GM10248 (cell line): Measurements from ENCODE around the gene SRSF2.

Experiments
- CTCF ChIA-PET: fragments of 300-600 bp; sonication (Branson Sonifier 250); formaldehyde crosslinking; extraction: SDS; loops from one replicate; lab custom pipeline; 2021; ENCODE audit warnings: antibody characterized with exemption; lab: Yijun Ruan, JAX
- POLR2A ChIA-PET: fragments of 350-650 bp; sonication (Branson Sonifier 250); formaldehyde crosslinking; extraction: SDS; loops from one replicate; lab custom pipeline; 2020; ENCODE audit warnings: antibody characterized with exemption; lab: Yijun Ruan, JAX
- DNase-seq: peaks from one replicate; pipeline ENCODE4 v3.0.0; 2012; ENCODE audit errors: extremely low spot score
- TF ChIP-seq, protein P1 (sequence below): IDR thresholded peaks from 2 replicates; pipeline ENCODE4 v1.5.1; 2012; ENCODE audit warnings: mild to moderate bottlenecking, low read depth; ENCODE audit errors: extremely low read depth, missing control alignments, control extremely low read depth

Gene SRSF2

GRCh38 chr17:76772842-76773525 is 35.9 kb upstream of the SRSF2 start:
- TF ChIP-seq, protein P1, sequence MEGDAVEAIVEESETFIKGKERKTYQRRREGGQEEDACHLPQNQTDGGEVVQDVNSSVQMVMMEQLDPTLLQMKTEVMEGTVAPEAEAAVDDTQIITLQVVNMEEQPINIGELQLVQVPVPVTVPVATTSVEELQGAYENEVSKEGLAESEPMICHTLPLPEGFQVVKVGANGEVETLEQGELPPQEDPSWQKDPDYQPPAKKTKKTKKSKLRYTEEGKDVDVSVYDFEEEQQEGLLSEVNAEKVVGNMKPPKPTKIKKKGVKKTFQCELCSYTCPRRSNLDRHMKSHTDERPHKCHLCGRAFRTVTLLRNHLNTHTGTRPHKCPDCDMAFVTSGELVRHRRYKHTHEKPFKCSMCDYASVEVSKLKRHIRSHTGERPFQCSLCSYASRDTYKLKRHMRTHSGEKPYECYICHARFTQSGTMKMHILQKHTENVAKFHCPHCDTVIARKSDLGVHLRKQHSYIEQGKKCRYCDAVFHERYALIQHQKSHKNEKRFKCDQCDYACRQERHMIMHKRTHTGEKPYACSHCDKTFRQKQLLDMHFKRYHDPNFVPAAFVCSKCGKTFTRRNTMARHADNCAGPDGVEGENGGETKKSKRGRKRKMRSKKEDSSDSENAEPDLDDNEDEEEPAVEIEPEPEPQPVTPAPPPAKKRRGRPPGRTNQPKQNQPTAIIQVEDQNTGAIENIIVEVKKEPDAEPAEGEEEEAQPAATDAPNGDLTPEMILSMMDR, result no peak
- CTCF ChIA-PET, result interaction anchor here (0.8 to 0.9 kb wide), 2 partner anchors 9 to 11 kb away, joined by 3 read pairs; no protein-coding TSS in a partner anchor
- no peak for DNase-seq
- POLR2A ChIA-PET, result no interaction called here

GRCh38 chr17:76758570-76758969 is 21.4 kb upstream of the SRSF2 start:
- ChIA-PET CTCF (interaction anchor here (1.1 kb wide), 1 partner anchor 13 kb away, joined by 3 read pairs; no protein-coding TSS in a partner anchor), POLR2A (interaction anchor here (1.2 kb wide), 1 partner anchor 22 kb away, joined by 5 read pairs; the partner anchor contains the start of gene SRSF2)
- TF ChIP-seq, protein P1, result no peak
- no peak for DNase-seq

- no peak for DNase-seq
- CTCF ChIA-PET, result no interaction called here
- TF ChIP-seq, protein P1, result no peak
- POLR2A ChIA-PET, result no interaction called here
Observed at GRCh38 chr17:76757256-76757655, 20.1 kb upstream of the SRSF2 start.

DNA sequence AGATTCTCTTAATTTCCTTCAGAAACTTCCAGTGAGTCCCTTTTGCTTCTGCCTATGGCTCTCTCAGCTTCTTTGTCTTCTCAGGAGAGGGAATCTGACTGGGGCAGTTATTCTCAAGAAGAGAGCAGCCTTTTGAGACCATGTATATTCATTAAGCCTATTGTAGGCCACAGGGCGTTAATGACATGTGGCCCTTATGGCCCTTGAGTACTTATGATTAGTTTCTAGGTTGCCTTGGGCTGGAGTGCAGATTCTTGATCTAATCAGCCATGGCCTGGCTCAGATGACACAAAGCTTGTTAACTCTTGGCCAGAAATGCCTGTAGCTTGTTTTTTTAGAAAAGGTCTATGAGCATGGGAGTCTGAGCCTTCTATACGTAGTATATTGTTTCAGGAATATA is 18.2 kb upstream of the SRSF2 start:
- DNase-seq, result no peak
- POLR2A ChIA-PET, result no interaction called here
- CTCF ChIA-PET, result no interaction called here
- TF ChIP-seq, protein P1, result no peak

- ChIA-PET CTCF (no interaction called here), POLR2A (no interaction called here)
- DNase-seq, result no peak
- TF ChIP-seq, protein P1, result no peak
Observed at GRCh38 chr17:76753061-76753961, 16.2 kb upstream of the SRSF2 start.

DNA sequence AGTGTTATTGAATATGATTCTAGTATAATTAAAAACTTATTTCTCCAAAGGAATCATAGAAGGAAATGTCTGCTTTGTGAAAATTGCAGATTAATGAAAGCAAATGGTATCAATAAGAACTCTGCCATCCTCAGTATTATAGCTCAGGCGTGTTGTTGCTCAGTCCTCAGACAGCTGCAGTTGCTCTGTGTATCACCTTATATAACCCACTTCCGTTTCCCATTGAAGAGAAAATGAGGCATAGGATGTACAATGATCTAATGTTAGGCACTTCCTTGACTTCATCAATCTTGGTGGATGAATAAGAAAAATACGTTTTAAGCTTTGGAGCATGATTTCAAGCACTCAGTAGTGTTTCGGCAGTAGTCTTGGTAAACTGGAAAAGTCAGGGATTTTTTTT is 14.9 kb upstream of the SRSF2 start:
- ChIA-PET CTCF (no interaction called here), POLR2A (no interaction called here)

More for the DNA sequence above, 14.9 kb upstream of the SRSF2 start:
- no peak for DNase-seq
- TF ChIP-seq, protein P1, result no peak
